ENCODE results near the gene OR10H3.
"Not testable (repeated sequence)": the region's sequence is repeated elsewhere in the genome, so short reads cannot be mapped to it uniquely, and the experiment has no call there.

The OR10H3 gene

GRCh38 chr19:15776991-15777970, 39.5 kb downstream of the OR10H3 start:
- no peak for DNase-seq (ENCODE audit: low read depth)

- DNase-seq (ENCODE audit: low read depth), result no peak
These were observed 42.1 kb downstream of the OR10H3 start for GRCh38 chr19:15779756-15780476.

- no peak for DNase-seq (ENCODE audit: low read depth)
These were observed 43.0 kb downstream of the OR10H3 start for GRCh38 chr19:15780610-15781418.

- no peak for DNase-seq (ENCODE audit: low read depth)
These were observed 43.9 kb downstream of the OR10H3 start for GRCh38 chr19:15781661-15782060.

- DNase-seq (ENCODE audit: low read depth), result no peak
These were observed 44.4 kb downstream of the OR10H3 start for GRCh38 chr19:15782211-15782610.

GRCh38 chr19:15782896-15783295, 45.1 kb downstream of the OR10H3 start:
- DNase-seq (ENCODE audit: low read depth), result not testable (repeated sequence)

GRCh38 chr19:15787611-15788155, 49.9 kb downstream of the OR10H3 start, which contains the start of gene OR10H5:
OR10H5 (plus strand) TSS chr19:15787661; CDS start chr19:15794049, 6,388 bp downstream.
- DNase-seq (ENCODE audit: low read depth), result no peak

GRCh38 chr19:15788594-15789270, 50.9 kb downstream of the OR10H3 start:
- DNase-seq (ENCODE audit: low read depth), result no peak

GRCh38 chr19:15790096-15790495, 52.3 kb downstream of the OR10H3 start:
- no peak for DNase-seq (ENCODE audit: low read depth)

All from stimulated activated CD8-positive, alpha-beta memory T cell treated with anti-CD3 and anti-CD28 coated beads, Interleukin-7, amount 100 ng/mL, for 24 hours (primary cell).